NCI-H526 treated with DMSO at 0.1 percent for 48 hours (cell line): ENCODE data around the gene BAZ1B.
"Not testable (repeated sequence)": the region's sequence is repeated elsewhere in the genome, so short reads cannot be mapped to it uniquely, and the experiment has no call there.

ENCODE experiments used
- DNase-seq: peaks from one replicate; lab custom pipeline; 2025; lab: John Stamatoyannopoulos, UW

BAZ1B gene

GRCh38 chr7:73522105-73522872, at the start of gene BAZ1B:
Gene BAZ1B (minus strand): TSS chr7:73522293. CDS start chr7:73521933, 360 bp downstream.
- DNase-seq = peak; percentile 95

- no peak for DNase-seq
Observed at GRCh38 chr7:73570977-73571376, 48.9 kb upstream of the BAZ1B start.

GRCh38 chr7:73570521-73570920, 48.4 kb upstream of the BAZ1B start:
- no peak for DNase-seq

GRCh38 chr7:73569042-73569608, 47.0 kb upstream of the BAZ1B start:
- no peak for DNase-seq

GRCh38 chr7:73567846-73568685, 46.0 kb upstream of the BAZ1B start:
- DNase-seq = no peak

- DNase-seq = no peak
Observed at GRCh38 chr7:73567140-73567539, 45.0 kb upstream of the BAZ1B start.

GRCh38 chr7:73566431-73566830, 44.3 kb upstream of the BAZ1B start:
- not testable (repeated sequence) for DNase-seq

GRCh38 chr7:73565675-73566340, 43.7 kb upstream of the BAZ1B start:
- no peak for DNase-seq

GRCh38 chr7:73560109-73560835, 38.2 kb upstream of the BAZ1B start:
- DNase-seq = no peak

- peak; percentile 28 for DNase-seq
Observed at GRCh38 chr7:73557397-73558257, 35.5 kb upstream of the BAZ1B start, which contains the start of gene BCL7B. Gene BCL7B (minus strand): TSS chr7:73557690. CDS start chr7:73557578, 112 bp downstream.

GRCh38 chr7:73557108-73557396, 35.0 kb upstream of the BAZ1B start:
- peak; percentile 75 for DNase-seq

- DNase-seq = no peak
Observed at GRCh38 chr7:73556208-73557107, 34.4 kb upstream of the BAZ1B start.

- DNase-seq = no peak
Observed at GRCh38 chr7:73555411-73555982, 33.4 kb upstream of the BAZ1B start.

GRCh38 chr7:73550093-73550492, 28.0 kb upstream of the BAZ1B start:
- not testable (repeated sequence) for DNase-seq

- DNase-seq = no peak
Observed at GRCh38 chr7:73549176-73549575, 27.1 kb upstream of the BAZ1B start.

- no peak for DNase-seq
Observed at GRCh38 chr7:73547841-73548240, 25.7 kb upstream of the BAZ1B start.

GRCh38 chr7:73544678-73545077, 22.6 kb upstream of the BAZ1B start:
- no peak for DNase-seq

GRCh38 chr7:73541722-73542121, 19.6 kb upstream of the BAZ1B start:
- no peak for DNase-seq

GRCh38 chr7:73539709-73540108, 17.6 kb upstream of the BAZ1B start:
- DNase-seq = no peak
